Thyroid gland (tissue), 4 donors: ENCODE data around the gene ANO1. TPM values are rescaled to one million over a fixed set of nuclear protein-coding genes. Genes with fewer than 3 reads are reported as not detected.

Source experiments
- DNase-seq, 2 donors: peaks; one replicate each; pipeline ENCODE4 v3.0.0-alpha.2; 2019
- H3K27ac ChIP-seq, 3 donors: fragments of 200-600 bp; sonication (generic); 1 replicate in 2 of 3; 2 replicates in 1 of 3; pipeline ENCODE4 v1.5.1; 2016 to 2019; ENCODE audit warnings: mild to moderate bottlenecking in 1 of 3, moderate library complexity in 1 of 3
- H3K27me3 ChIP-seq: fragments of 200-600 bp; sonication (generic); one replicate; pipeline ENCODE4 v1.5.1; 2019
- H3K36me3 ChIP-seq, 2 donors: fragments of 200-600 bp; sonication (generic); one replicate each; pipeline ENCODE4 v1.5.1; 2016 to 2019
- H3K4me1 ChIP-seq, 2 donors: fragments of 200-600 bp; sonication (generic); one replicate each; pipeline ENCODE4 v1.5.1; 2017 to 2019
- H3K4me3 ChIP-seq, 3 donors: fragments of 200-600 bp; sonication (generic); replicated peaks in 1 of 3; 1 replicate in 2 of 3; 2 replicates in 1 of 3; pipeline ENCODE4 v1.5.1; 2016; ENCODE audit warnings: mild to moderate bottlenecking in 1 of 3
- H3K9me3 ChIP-seq: fragments of 200-600 bp; sonication (generic); one replicate; pipeline ENCODE4 v1.5.1; 2017
- CTCF ChIP-seq, 6 experiments: fragments of 200-600 bp in 3 of 6; fragments of 450-650 bp in 3 of 6; sonication (generic) in 3 of 6; IDR thresholded peaks; one replicate each; pipeline ENCODE4 v1.5.1; 2016 to 2019; ENCODE audit warnings: antibody characterized with exemption in 6 of 6, mild to moderate bottlenecking in 2 of 6, inconsistent platforms in 1 of 6, moderate library complexity in 1 of 6
- POLR2A ChIP-seq, 2 donors: fragments of 450-650 bp; IDR thresholded peaks; one replicate each; pipeline ENCODE4 v1.6.1; 2017; ENCODE audit warnings: antibody characterized with exemption in 2 of 2, mild to moderate bottlenecking in 2 of 2, moderate library complexity in 1 of 2
- WGBS, 2 donors: methylation state at CpG; one replicate each; pipeline ENCODE4 v1.1.5; 2017; 5-methylcytosine and 5-hydroxymethylcytosine counted together
- intact Hi-C: fragments of 100-400 bp; cut with DNase I; formaldehyde crosslinking; loops from one replicate; pipeline ENCODE4 v1.15.1; 2023
- total RNA-seq, 4 donors: library from RNA; depleted of rRNA; stranded (reverse); fragments of >200 nt; gene quantifications; one replicate each; pipeline ENCODE4 v1.2.3, GENCODE V29; 2016

Gene ANO1
- total RNA-seq, 4 donors from 2014 or later = 25.8 to 56.2 (median 35.3) TPM

DNA sequence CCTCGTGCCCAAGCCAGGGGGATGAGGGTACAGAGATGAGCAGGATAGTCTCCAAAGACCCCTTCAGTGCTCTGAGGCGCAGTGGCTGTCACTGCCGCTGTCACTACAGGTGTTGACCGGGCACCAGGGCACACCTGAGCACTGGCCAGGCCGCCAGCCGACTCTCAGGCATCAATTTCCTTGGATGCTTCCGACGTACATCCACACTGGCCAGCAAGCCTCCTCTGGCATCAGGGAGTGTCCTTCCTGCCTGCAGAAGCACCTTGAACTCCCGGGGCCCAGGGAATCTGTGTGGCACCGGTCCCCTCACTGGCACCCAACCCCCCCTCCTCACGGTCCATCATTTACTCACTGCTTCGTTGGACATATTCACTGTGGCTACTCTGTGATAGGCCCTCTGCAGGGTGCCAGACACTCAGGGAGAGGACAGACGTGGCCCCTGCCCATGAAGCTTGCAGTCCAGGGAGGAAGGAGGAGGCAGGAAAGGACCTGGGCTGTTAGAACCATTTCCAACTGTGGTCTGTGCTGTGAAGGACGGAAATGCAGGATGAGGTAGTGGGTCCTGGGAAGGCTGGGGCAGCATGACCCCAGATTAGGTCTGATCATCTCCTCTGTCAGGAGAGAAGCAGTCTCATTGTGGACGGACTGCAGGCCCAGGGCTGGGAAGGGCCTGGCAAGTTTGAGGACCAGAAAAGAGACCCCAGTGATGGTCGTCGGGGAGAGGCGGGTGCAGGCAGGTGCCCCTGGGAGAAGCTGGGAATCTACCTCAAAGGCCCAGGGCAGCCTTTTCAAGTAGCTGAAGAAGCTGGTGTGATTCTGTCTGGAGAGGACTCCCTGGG is 46.3 kb upstream of the ANO1 start:
- Histone ChIP-seq H3K9me3 (no peaks in the 10 kb centered on the region), H3K4me3 (no peak overlapping the region), H3K4me1 (peaks cover 0 to 6% of the 10 kb centered on the region in 2 donors), H3K36me3 (no peaks in the 10 kb centered on the region), H3K27ac (no peak overlapping the region), H3K27me3 (no peaks in the 10 kb centered on the region)
- no peak for DNase-seq
- 85 to 92% methylated on average over 18 of the region's 18 CpGs for WGBS, 2 donors
- TF ChIP-seq POLR2A (IDR thresholded peaks at IDR 0.05) (no peak), CTCF (IDR thresholded peaks at IDR 0.05) (no peak)
- intact Hi-C loops = no loop called here

DNA sequence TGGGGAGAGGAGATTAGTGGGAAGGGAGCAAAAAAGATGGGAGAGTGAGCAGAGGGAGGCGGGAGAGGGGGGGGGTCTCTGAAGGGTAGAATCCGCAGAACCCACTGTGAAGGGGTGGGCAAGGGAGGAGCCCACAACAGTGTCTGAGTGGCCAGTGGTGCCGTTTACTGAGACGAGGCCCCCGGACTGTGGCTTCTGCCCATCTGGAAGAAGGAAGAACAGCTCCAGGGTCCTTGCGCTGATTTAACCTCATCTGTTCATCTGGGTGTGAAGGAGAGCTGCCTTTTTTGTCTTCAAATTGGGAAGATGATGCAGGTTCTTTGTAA is 45.7 kb upstream of the ANO1 start:
- no peak for TF ChIP-seq CTCF (IDR thresholded peaks at IDR 0.05)
- TF ChIP-seq POLR2A (IDR thresholded peaks at IDR 0.05) = no peak
- DNase-seq = no peak
- WGBS, 2 donors = 88 to 89% methylated on average over 6 of the region's 6 CpGs
- Histone ChIP-seq H3K4me1 (peaks cover 0 to 6% of the 10 kb centered on the region in 2 donors), H3K27ac (no peak overlapping the region), H3K9me3 (no peaks in the 10 kb centered on the region), H3K36me3 (no peaks in the 10 kb centered on the region), H3K4me3 (no peak overlapping the region), H3K27me3 (no peaks in the 10 kb centered on the region)
- intact Hi-C loops = no loop called here

DNA sequence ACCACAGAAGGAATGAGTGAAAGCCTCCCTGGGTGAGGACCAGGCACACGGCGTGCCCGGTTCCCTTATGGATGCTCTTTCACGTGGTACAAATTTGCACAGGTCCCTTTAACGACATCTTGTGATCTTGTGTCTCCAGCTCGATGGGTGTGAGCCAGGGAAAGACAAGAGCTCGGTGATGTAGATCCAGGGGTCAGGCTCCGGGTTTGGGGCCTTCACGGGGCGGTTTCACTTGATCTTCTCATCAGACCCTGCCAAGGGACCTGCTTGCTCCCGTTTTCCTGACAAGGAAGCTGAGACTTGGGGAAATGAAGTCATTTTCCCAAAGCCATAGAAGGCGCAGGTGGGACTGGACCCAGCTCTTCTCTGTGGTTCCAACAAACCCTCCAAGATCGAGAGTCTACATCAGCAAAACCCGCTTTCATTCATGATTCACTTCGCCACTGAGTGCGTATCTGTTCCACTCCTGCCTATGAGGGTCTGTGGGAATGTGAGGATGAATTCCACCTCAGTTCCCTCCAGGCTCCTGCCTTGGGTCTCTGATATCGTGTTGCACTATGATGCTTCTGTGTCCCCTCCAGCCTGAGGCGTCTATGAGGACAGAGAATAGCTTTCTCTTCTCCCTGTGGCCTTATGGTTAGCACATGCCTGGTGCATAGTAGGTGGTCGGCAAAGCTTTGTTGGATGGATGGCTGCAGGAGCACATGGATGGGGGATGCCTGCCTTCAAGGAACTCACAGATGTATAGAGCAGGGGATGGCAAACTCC is 45.0 kb upstream of the ANO1 start:
- Histone ChIP-seq H3K27me3 (no peaks in the 10 kb centered on the region), H3K27ac (no peak overlapping the region), H3K4me1 (peaks cover 0 to 6% of the 10 kb centered on the region in 2 donors), H3K4me3 (no peak overlapping the region), H3K9me3 (no peaks in the 10 kb centered on the region), H3K36me3 (no peaks in the 10 kb centered on the region)
- 88 to 92% methylated on average over 19 of the region's 19 CpGs for WGBS, 2 donors
- intact Hi-C loops = no loop called here
- TF ChIP-seq POLR2A (IDR thresholded peaks at IDR 0.05) (no peak), CTCF (IDR thresholded peaks at IDR 0.05) (no peak)
- no peak for DNase-seq

DNA sequence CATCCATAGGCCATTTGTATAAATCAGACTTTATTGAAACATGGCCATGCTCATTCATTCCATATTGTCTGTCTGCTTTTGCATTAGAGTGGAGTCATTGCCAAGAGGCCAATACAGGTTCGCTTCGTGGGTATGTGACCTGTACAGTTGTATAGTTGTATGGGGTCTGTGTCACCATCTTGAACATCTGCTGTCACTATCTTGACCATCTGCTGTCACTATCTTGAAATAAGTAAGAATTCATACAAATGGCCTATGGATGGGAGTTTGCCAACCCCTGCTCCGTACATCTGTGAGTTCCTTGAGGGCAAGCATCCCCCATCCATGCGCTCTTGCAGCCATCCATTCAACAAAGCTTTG is 44.4 kb upstream of the ANO1 start:
- no peak for DNase-seq
- Histone ChIP-seq H3K9me3 (no peaks in the 10 kb centered on the region), H3K4me3 (no peak overlapping the region), H3K27me3 (no peaks in the 10 kb centered on the region), H3K27ac (no peak overlapping the region), H3K36me3 (no peaks in the 10 kb centered on the region), H3K4me1 (peaks cover 0 to 6% of the 10 kb centered on the region in 2 donors)
- intact Hi-C loops = no loop called here
- 96% methylated on average over 4 of the region's 4 CpGs for WGBS, 2 donors
- TF ChIP-seq POLR2A (IDR thresholded peaks at IDR 0.05) (no peak), CTCF (IDR thresholded peaks at IDR 0.05) (no peak)
